ENCODE measurements around the gene KRTAP12-3.
A peak's percentile ranks its signal among the peaks of the same experiment; 100 is the strongest.
"Not testable (repeated sequence)": the region's sequence is repeated elsewhere in the genome, so short reads cannot be mapped to it uniquely, and the experiment has no call there.

KRTAP12-3 gene, protein sequence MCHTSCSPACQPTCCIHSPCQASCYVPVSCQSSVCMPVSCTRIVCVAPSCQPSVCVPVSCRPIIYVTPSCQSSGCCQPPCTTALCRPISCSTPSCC

DNA sequence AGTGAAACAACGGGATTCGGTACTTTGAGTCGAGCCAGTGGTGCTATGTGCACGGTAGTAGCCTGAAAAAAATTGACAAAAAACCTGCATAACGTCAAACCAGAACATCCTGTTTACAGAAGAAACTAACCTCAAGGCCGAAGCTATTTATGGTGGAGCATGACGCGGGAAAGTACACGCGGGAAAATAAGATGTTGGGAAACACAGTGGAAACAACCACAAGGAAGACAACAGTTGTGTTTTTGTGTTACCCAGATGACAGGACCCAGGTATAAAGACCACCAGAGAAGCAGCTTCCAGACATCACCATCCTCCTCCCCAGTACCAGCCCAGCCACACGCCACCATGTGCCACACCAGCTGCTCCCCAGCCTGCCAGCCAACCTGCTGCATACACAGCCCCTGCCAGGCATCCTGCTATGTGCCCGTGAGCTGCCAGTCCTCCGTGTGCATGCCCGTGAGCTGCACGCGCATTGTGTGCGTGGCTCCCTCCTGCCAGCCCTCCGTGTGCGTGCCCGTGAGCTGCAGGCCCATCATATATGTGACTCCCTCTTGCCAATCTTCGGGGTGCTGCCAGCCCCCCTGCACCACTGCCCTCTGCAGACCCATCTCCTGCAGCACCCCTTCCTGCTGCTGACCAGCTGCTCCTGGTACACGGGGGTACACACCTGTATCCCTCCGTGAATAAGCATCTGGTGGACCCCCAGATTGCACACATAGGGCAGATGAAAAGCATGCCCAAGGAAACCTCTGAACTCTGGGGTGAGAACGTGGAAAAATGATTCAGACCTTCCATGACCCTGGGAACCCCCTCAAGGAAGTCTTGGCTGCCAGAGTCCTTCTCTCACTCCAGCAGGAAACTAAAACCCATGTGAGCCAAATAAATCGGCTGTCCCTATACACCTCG, at the start of gene KRTAP12-3:
Gene KRTAP12-3, plus strand, starts transcription at position 298 of the 906 bp plus-strand sequence. Its CDS starts 48 bp downstream, at position 346.
- DNase-seq (ENCODE audit: low read depth in 2 of 2) = no peak

DNA sequence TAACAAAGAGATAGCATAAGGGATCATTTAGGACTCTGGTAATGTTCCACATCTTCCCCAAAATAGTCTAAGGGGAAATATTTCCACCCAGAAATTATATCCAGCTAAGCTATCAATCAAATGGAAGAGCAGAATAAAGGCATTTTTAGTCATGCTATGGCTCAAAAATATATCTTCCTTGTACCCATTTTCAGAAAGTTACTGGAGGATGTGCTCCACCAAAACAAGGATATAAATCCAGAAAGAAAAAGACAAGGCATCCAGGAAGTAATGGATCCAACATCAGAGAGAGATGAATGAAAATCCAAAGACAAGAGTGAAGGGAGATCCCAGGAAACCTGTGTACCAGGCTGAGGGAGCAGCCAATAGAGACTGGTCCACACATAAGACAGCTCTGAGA, 48.5 kb upstream of the KRTAP12-3 start:
- DNase-seq (ENCODE audit: low read depth in 2 of 2) = no peak

DNA sequence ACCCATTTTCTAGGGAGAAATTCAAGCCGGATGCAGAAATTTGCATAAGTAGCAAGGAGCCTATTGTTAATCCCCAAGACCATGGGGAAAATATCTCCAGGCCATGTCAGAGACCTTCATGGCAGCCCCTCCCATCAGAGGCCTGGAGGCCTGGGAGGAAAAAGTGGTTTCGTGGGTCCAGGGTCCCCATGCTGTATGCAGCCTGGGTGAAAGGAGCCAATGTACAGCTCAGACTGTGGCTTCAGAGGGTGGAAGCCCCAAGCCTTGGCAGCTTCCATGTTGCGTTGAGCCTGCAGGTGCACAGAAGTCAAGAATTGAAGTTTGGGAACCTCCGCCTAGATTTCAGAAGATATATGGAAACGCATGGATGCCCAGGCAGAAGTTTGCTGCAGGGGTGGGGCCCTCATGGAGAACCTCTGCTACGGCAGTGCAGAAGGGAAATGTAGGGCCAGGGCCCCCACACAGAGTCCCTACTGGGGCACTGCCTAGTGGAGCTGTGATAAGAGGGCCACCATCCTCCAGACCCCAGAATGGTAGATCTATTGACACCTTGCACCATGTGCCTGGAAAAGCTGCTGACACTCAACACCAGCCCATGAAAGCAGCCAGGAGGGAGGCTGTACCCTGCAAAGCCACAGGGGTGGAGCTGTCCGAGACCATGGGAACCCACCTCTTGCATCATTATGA, 47.4 kb upstream of the KRTAP12-3 start:
- DNase-seq (ENCODE audit: low read depth in 2 of 2) = not testable (repeated sequence)

DNA sequence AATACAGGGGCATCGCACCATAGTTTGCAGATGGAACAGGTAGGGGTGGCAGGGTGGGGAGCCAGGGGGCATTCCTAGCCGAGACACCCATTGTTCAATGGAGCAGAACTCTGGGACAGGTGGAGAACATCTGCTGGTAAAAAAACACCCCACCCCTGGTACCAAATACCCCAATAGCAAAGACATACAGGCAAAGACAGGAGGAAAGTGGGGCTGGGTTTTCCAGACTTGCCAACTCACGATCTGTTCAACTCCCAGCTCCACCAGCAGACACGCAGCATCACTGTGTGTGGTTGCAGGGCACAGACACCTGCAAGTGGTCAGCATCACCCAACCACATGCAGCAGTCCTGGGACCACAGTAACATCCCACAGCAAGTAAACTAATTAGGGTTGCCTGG, 46.2 kb upstream of the KRTAP12-3 start:
- no peak for DNase-seq (ENCODE audit: low read depth in 2 of 2)

DNA sequence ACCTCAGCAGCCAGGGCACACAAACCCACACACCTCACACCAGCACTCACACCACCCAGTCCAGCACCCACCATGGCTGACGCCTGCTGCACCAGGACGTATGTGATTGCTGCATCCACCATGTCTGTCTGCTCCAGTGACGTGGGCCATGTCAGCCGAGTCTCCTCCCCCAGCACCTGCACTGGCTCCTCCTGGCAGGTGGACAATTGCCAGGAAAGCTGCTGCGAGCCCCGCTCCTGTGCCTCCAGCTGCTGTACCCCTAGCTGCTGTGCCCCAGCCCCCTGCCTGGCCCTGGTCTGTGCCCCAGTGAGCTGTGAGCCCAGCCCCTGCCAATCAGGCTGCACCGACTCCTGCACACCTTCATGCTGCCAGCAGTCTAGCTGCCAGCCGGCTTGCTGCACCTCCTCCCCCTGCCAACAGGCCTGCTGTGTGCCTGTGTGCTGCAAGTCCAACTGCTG, 45.7 kb upstream of the KRTAP12-3 start, which contains the start of gene KRTAP10-8:
Gene KRTAP10-8, plus strand, starts transcription at position 51 of the 458 bp plus-strand sequence. Its CDS starts 22 bp downstream, at position 73.
- no peak for DNase-seq (ENCODE audit: low read depth in 2 of 2)

DNA sequence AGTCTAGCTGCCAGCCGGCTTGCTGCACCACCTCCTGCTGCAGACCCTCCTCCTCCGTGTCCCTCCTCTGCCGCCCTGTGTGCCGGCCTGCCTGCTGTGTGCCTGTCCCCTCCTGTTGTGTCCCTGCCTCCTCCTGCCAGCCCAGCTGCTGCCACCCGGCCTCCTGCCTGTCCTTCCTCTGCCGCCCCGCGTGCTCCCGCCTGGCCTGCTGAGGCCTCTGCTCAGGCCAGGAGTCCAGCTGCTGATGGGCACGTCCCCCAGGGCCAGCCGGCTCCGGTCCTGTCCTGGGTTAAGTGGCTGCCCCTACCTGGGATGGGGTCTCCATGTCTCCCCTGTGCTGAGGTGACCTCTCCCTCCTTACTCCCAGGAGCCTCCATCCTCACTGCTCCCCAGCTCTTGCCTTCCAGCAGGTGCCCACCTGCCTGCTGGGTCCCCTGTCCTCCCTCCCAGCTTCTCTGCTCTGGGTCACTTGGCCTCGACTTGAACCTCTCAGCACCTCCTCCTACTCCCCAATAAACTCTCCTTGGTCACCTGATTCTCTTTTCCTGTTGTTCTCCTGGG, 45.0 kb upstream of the KRTAP12-3 start:
- DNase-seq (ENCODE audit: low read depth in 2 of 2) = no peak

DNA sequence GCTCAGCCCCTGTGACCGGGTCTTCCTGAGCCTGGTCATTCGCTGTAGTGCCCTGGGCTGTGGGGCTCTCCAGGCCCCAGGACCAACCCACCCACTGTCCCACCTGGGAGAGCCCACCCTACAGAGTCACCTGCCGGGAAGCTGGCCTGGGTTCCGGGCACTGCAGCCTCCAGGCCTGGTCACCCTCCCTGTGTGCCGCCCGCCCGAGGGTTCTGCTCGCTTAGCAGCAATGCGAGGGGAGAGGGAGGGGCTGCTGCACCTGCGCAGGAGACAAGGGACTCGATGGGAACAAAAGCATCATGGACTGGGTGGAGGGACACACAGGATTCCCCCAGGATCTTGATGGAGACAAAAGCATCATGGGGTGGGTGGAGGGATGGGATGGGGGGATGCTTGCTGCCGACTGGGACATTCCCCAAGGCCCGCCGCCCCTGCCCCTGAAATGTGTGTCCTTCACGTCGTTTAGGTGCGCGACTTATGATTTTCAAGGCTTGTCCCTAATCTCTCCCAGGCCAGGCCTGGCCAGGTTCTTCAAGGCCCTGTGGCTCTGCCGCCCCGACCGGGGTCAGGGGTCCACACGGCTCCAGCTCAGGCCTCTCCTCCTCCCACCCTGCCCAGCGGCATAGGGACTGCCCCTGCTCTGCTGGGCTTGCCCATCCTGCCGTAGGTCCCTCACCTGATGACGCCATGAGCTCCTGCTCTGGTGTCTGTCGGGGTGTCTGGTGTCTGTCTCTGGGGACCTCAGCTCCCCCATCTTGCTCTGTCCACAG, 44.2 kb upstream of the KRTAP12-3 start:
- no peak for DNase-seq (ENCODE audit: low read depth in 2 of 2)

DNA sequence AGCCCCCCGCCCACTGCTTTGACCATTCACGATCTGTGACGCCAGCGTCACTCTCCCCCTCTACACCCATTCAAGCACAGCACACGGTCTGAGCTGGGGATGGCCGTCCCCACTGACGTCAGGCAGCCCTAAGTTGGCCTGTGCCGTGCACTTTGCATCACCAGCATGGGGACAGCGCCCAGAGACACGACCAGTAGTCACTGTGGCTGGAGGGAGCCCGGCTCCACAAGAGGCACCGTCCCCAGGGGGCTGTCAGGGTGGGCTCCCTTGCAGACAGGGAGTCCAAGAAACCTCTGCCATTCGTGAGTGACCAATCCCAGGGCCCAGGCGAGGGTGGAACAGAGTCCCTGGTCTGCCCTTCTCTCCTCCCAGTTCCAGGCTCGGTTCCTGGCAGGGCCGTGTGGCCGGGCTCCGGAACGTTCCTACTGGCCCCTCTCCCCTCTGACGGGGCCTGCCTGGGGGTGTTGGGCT, 43.5 kb upstream of the KRTAP12-3 start:
- no peak for DNase-seq (ENCODE audit: low read depth in 2 of 2)

DNA sequence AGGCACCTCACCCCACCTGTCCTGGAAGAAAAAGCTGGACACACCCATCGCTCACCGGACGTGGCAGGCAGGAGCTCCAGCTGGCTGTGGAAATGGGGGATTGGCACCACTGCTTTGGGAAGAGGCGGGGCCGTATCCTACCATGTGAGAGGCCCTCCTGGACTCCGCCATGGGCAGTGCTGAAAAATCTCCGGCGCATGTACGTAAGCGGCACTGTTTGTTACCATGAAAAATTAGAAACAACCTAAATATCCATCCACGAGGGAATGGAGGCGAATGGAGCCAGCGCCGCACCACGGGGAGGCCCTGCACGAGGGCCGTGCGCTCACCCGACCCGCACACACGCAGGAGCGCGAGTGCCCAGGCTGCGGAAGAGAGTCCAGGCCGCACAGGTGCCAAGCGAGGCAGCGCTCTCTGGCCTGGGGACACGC, 42.8 kb upstream of the KRTAP12-3 start:
- DNase-seq (ENCODE audit: low read depth in 2 of 2) = no peak

DNA sequence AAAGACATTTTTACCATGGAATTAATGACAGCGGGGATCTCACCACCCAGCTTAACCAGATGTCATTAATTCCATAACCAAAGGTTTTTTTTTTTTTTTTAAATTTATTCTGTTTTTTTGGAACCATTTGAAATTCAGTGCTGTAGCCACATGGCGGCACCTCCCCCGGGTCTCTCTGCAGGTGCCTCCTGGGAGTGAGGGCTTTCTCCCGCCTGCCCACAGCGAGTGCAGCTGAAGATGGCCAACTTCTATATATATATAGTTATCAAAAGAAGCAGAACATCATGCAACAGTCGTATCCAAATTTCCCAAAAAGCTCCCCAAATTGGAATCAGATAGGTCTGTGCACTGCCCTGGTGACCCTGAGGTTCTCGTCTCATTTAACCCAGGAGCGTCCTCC, 42.3 kb upstream of the KRTAP12-3 start:
- no peak for DNase-seq (ENCODE audit: low read depth in 2 of 2)

DNA sequence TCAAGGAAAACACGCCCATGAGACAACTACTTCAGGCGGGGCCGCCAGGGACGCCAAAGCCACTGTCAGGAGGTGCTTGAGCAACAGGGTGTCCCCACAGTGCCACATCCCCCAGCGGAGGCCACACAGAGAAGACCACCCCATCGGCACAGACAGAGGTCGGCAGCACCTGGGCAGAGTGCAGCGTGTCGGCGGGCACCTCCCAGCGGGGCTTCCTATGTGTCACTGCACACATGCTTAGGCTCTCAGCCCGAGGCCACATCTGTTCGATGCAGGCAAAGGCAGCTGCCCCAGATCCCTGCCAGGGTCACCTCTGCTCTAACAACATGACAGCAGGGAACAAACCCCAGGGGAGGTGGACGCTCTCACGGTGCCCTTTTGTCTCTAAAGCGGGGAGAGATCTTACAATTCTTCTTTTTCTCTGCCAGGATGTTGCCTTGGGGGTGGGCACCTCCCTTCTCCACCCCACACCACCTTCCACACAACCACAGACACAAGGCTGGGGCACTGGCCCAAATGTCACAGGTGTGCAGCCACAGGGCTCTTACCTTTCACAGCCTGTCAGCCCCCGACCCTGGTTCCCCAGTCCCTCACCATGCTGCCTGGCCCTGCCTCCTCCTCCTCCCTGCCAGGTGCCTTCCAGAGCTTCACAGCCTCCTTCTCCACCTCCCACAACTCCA, 41.7 kb upstream of the KRTAP12-3 start:
- DNase-seq (ENCODE audit: low read depth in 2 of 2) = no peak

DNA sequence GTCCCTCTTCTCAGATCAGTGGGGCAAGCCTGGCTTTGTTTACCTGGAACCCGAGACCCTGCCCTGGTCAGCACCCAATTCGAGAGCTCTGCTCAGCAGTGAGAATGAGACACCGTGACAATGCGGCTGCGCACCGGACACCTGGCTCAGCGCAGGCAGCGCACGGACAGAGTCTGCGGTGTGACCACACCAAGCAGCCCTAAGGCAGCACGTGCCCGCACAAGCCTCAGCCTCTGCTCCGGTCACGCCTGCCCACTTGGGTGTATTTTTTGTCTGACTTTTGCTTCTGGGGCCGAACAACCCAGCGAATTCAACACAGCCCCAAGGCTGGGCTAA, 41.2 kb upstream of the KRTAP12-3 start:
- no peak for DNase-seq (ENCODE audit: low read depth in 2 of 2)

DNA sequence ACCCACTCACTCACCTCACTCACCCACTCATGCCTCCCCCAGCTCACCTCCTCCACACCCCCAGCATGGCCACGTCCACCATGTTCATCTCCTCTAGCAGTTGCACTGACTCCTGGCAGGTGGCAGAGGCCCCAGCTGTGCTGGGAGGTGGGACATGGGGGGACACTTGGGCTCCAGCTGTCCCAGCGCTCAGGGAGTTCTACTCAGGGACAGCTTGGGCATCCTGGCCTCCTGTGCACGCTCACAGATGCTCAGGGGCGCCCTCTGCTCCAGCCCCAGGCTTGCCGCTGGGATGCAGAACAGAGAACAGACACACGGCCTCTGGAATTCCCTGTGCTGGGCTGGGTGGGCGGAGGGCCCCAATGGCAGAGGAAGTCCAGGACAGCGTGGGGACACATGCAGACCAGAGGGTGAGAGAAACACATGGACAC, 40.6 kb upstream of the KRTAP12-3 start:
- no peak for DNase-seq (ENCODE audit: low read depth in 2 of 2)

DNA sequence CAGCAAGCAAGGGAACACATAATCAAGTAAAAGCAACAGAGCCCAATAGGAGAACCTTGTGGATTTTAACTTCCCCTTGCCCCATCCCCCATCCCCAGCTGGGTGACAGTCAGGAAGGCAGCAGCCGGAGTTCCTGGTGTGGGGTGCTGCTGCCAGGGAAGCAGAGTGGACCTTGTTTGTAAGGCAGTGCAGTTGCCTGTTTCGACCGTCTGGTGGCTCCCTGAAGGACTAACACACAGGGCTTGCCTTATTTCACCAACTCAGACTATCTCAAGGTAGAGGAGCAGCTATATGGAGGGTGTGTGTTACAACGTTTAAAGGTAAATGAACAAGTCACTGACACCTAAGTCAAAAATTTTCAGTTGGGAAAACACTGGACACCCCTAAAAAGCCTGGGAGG, 39.2 kb upstream of the KRTAP12-3 start:
- DNase-seq (ENCODE audit: low read depth in 2 of 2) = no peak

DNA sequence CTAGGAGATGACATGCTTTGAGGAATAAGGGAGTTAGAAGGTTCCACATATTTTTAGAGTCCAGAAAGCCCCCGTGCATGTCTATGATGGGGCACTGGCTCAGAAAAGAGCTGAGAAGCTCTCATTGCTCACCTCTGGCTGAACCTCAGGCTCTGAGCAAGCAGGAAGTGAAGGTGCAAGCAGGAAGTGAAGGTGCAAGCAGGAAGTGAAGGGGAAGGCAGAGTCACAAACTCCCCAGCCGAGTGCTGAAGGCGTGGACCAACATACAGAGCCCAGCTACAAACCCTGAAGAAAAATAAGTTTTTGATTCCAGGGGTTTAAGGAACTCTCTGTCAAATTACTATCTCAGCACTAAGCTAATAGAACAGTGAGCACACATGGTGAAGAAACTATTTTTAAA, 38.8 kb upstream of the KRTAP12-3 start:
- DNase-seq (ENCODE audit: low read depth in 2 of 2) = peak; percentile 12 to 32

DNA sequence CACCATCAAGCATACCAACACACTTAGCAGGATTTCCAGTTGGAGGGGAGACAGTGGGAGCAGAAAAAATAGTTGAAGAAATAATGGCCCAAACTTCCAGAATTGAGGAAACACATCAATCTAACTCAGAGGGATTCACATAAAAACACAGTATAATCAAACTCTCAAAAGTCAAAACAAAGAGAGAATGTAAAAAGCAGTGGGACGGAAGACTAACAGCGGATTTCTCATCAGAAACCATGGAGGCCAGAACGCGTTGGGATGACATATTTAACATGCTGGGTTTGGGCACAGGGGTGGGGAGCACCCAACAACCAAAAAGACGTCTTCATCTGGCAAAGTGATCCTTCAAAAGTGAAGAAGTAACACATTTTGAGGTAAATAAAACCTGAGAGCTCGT, 37.8 kb upstream of the KRTAP12-3 start:
- no peak for DNase-seq (ENCODE audit: low read depth in 2 of 2)

DNA sequence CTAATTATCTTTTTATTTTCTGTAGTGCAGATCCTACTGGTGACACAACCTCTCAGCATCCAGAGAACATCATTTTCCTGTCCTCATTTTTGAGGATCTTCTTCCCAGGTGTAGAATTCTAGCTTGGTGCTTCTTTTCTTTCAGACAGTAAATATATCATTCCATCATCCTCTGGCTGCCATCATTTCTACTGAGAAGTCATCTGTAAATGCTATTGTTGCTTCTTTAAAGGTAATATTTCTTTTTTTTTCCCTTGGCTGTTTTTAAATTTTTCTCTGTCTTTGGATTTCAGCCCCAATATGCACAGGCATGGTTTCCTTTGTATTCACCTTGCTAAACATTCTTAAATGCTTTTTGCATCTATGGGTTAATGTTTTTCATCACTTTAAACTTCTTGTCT, 34.2 kb upstream of the KRTAP12-3 start:
- no peak for DNase-seq (ENCODE audit: low read depth in 2 of 2)

DNA sequence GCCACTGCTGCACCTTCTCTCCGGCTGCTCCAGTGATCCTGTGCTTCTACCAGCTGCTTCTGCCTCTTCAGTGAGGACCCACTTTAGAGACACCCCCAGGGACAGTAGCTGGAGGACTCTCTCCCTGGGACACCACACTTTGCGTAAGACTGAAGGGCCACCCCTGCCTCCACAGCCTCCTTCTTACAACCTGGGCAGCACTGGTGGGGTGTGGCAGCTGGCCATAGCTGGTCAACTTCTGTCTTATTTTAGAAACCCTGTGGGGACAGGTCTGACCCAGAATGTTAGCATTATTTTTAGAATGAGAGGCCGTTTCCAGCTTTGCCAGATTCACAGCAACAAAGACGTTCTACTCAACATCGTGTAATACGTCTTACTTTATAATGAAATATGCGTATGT, 32.0 kb upstream of the KRTAP12-3 start:
- no peak for DNase-seq (ENCODE audit: low read depth in 2 of 2)

DNA sequence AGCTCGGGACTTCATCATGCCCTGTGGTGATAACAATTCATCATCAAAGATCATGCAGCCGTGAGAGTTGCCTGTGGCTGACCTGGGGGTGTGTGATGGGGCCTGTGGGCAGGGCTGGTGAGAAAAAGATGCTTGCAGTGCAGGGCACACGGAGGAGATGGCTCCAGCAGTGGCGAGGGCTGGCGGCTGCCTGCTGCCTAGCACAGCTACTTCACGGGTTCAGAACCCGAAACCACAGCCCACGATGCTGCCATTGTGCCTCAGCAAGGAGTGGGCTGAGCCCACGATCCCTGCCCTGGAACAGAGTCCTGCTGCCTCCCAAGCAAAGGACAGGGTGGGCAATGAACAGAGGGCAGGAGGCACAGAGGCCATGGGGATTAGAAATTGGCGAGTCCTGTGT, 31.5 kb upstream of the KRTAP12-3 start:
- DNase-seq (ENCODE audit: low read depth in 2 of 2) = no peak

DNA sequence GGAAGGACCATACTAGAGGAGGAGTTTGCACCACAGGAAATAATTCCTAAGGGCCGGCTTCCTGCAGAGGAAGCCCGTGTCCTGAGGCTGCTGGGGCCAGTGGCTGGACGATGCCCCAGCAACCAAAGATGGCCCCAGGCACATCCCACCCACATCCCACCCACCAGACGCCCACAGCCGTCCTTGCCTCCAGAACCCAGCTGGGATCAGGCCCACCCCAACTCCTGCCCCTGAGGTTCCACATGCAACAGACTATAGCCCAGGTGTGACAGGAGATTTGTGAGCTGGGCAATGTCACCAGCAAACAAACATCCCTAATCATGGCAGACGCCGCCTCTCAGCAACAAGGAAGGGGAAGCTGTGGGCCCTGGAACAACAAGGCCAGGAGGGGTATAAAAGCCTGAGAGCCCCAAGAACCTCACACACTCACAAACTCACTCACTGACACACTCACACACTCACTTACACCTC, 31.0 kb upstream of the KRTAP12-3 start, which contains the start of gene KRTAP10-9:
Gene KRTAP10-9, plus strand, starts transcription at position 421 of the 471 bp plus-strand sequence. CDS start 79 bp downstream, outside the sequence.
- DNase-seq (ENCODE audit: low read depth in 2 of 2) = no peak
